Transverse colon (tissue), 4 donors: ENCODE data around the gene GALNT1.

Experiments used
- EP300 ChIP-seq: sonication (generic); formaldehyde crosslinking; IDR thresholded peaks from one replicate; pipeline ENCODE4 v1.6.1; 2017; ENCODE audit warnings: antibody characterized with exemption, low read depth
- POLR2A ChIP-seq: fragments of 450-650 bp; IDR thresholded peaks from one replicate; pipeline ENCODE4 v1.6.1; 2016; ENCODE audit warnings: antibody characterized with exemption, mild to moderate bottlenecking, moderate library complexity
- POLR2AphosphoS5 ChIP-seq, 3 donors: sonication (generic); formaldehyde crosslinking; IDR thresholded peaks; one replicate each; pipeline ENCODE4 v1.6.1; 2016; ENCODE audit warnings: antibody characterized with exemption in 3 of 3
- TF ChIP-seq, protein P1 (sequence below), 5 experiments: fragments of 200-600 bp in 3 of 5; fragments of 450-650 bp in 2 of 5; sonication (generic) in 3 of 5; IDR thresholded peaks; 1 replicate in 2 of 5; 2 replicates in 3 of 5; pipeline ENCODE4 v1.5.1; 2016 to 2017; ENCODE audit warnings: antibody characterized with exemption in 5 of 5, inconsistent platforms in 3 of 5, mild to moderate bottlenecking in 2 of 5, moderate library complexity in 1 of 5

DNA sequence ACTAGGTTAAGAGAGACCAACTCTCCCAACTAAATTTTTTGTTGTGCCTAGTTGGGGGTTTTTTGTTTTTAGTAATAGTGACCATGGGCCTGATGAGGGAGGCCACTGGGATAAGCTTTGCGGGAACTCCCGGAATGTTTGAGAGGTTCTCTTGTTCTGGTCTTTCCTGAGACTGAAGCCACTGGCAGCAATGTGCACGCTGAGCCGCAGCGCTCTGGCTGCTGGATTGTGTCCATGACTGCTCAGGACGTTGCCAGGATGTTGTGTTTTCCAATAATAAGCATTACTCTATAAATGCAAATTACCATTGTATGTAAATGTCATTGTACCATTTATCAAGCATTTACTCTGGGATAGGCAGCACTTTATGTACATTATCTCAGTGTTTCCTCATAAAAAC, 126.1 kb downstream of the GALNT1 start:
- TF ChIP-seq, protein P1, sequence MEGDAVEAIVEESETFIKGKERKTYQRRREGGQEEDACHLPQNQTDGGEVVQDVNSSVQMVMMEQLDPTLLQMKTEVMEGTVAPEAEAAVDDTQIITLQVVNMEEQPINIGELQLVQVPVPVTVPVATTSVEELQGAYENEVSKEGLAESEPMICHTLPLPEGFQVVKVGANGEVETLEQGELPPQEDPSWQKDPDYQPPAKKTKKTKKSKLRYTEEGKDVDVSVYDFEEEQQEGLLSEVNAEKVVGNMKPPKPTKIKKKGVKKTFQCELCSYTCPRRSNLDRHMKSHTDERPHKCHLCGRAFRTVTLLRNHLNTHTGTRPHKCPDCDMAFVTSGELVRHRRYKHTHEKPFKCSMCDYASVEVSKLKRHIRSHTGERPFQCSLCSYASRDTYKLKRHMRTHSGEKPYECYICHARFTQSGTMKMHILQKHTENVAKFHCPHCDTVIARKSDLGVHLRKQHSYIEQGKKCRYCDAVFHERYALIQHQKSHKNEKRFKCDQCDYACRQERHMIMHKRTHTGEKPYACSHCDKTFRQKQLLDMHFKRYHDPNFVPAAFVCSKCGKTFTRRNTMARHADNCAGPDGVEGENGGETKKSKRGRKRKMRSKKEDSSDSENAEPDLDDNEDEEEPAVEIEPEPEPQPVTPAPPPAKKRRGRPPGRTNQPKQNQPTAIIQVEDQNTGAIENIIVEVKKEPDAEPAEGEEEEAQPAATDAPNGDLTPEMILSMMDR (IDR thresholded peaks at IDR 0.05) = no peak
- no peak for TF ChIP-seq EP300
- no peak for TF ChIP-seq POLR2A
- TF ChIP-seq POLR2AphosphoS5 (IDR thresholded peaks at IDR 0.05) = no peak
